NCI-H2081 treated with DMSO at 0.1 percent for 48 hours (cell line): Measurements from ENCODE around the gene PSRC1.

ENCODE experiments used
- DNase-seq: peaks from one replicate; lab custom pipeline; 2025; lab: John Stamatoyannopoulos, UW

The PSRC1 gene

DNA sequence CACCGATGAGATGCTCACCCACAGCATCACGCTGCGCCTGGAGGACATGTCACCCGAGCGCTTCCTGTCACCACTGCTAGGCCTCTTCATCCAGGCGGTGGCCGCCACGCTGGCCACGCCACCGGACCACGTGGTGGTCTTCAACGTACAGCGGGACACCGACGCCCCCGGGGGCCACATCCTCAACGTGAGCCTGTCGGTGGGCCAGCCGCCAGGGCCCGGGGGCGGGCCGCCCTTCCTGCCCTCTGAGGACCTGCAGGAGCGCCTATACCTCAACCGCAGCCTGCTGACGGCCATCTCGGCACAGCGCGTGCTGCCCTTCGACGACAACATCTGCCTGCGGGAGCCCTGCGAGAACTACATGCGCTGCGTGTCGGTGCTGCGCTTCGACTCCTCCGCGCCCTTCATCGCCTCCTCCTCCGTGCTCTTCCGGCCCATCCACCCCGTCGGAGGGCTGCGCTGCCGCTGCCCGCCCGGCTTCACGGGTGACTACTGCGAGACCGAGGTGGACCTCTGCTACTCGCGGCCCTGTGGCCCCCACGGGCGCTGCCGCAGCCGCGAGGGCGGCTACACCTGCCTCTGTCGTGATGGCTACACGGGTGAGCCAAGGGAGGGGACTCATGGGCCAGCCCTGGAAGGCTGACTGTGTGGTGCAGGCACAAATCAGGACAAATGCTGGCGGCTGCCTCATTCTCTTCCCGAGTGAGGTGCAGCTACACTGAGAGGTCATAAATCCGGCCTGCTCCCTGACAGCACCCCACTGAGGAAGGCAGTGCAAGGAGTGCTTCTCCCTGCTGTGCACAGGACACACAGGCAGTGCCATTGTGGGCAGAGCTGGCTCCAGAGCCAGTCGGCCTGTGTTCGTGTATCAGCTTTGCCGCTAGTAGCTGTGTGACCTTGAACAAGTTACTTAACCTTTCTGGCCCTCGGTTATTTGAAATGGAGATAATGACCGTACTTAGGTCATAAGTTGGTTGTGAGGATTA is 24.2 kb downstream of the PSRC1 start:
- no peak for DNase-seq

GRCh38 chr1:109257682-109258421 is 25.1 kb downstream of the PSRC1 start:
- DNase-seq: no peak

DNA sequence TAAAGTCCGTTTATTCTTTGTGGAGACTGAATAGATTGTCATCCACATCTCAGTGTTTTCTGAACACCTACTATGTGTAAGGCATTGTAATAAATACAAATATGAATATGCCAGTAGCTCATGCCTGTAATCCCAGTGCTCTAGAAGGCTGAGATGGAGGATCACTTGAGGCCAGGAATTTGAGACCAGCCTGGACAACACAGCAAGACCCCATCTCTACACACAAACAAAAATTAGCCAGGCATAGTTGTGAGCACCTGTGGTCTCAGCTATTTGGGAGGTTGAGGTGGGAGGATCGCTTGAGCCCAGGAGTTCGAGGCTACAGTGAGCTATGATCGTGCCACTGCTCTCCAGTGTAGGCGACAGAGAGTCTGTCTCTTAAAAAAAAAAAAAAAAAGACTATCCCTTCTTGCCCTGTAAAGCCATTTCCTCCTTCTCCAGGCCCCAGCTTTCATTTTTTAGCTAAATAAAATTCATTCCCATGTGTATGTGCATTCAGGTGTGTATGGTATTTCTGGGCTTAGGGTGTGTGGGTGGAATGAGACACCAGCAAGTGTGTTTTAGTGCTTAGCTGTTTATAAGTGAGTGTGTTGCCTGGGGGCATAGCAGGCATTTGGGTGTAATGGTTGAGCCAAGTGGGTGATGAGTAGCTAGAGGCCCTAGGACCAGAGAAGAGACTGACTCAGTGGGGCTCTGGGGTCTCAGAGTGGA is 25.8 kb downstream of the PSRC1 start:
- no peak for DNase-seq

DNA sequence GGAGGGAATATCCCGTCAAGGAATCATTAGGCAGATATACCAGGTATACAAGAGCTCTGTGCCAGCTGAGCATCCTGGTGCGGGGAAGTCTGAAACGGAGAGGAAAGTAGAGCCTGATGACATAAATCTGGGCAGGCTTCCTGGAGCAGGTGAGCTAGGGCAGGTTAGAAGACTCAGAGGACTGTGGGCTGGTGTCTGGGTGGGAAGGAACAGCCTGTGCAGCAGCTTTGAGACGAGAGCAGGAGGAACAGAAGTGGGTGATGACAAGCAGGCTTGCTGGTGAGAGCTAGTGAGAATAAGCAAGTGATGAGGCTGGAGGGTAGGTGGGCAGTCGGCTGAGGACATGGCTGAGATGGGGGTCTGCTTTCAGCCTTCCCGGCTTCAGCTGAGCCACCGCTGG is 26.9 kb downstream of the PSRC1 start:
- no peak for DNase-seq

DNA sequence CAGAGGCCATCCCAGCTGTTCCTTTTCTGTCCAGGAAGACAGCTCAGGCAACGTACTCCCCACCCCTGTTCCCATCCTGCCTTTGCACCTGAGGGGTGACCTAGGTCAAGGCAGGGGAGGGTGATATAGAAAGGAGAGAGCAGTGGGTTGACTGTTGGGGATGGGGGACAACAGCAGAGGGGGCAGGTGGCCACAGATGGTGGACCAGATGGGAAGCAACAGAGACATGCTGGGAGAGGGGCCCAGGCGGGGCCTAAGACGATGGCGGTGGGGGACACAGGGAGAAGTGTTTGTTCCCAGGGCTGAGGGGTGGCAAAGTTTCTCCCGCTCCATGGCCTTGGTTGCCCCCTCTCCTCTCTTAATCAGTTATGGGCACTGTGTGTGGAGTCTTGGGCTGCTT is 27.3 kb downstream of the PSRC1 start:
- DNase-seq: no peak

DNA sequence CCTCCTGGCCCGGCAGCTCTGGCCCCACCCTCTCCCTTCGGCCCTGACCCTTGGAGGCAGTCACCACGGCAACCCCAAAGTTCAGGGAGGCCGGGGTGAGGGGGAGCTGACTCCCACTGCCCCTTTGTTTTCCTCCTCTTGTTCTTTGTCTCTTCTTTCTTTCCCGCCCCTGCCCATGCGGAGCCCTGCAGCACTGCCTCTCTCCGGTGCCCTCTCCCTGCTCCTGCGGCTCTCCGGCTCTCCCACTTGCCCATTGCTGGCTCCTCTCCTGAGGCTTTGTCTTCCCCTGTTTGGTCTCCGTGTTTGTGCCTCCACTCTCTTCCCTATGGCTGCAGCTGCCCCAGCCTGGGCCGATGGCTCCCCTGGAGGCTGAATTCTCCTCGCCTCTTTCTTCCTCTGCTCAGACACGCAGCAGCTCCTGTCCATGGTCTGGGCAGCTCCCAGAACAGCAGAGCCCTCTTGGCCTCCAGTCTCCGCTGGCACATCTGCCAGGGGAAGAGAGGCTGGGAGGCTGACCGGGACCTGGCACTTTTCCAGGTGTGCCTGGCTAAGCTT is 27.8 kb downstream of the PSRC1 start:
- DNase-seq: no peak

- no peak for DNase-seq
These were observed 28.3 kb downstream of the PSRC1 start for GRCh38 chr1:109254621-109255096.

DNA sequence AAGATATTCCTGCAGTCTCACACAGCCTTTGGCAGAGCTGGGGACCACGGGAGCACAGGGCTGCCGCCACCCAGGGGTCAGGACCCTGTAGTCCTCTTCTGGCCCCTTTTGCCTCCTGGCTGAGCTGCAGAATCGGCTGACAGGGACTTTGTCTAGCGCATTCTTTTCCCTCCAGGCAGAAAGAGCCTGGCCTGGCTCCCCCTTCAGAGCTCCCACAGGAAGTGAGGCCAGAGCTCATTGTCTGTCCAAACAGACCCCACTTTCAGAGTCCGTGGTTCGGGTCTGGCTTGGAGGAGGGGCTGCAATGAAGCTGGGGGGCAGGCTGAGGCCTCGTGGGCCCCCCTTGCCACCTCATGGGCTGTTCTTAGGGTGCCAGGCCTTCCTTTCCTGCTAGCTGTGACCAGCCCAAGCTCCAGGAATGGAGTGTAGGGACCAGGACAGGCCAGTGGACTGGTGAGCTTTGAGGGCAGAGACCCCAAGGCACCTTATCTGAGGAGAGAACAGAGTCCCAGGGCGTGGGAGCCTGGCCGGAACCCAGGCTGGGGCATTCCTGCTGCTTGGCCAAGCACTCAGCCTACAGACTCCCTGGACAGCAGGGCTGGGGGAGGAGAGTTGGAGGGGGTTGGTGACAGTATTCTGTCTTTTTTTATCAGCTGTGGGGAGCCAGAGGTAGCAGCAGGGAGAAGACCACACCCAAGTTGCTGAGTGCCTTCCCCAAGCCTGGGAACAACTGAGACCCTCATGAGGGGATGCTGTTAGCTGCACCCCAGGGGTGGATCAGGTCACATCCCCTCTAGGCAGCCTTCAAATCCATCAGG is 28.9 kb downstream of the PSRC1 start:
- no peak for DNase-seq

GRCh38 chr1:109252893-109253802 is 29.8 kb downstream of the PSRC1 start:
- no peak for DNase-seq

GRCh38 chr1:109252167-109252892 is 30.6 kb downstream of the PSRC1 start:
- no peak for DNase-seq

- DNase-seq: no peak
These were observed 31.4 kb downstream of the PSRC1 start for GRCh38 chr1:109251277-109252166.

GRCh38 chr1:109250454-109251276 is 32.3 kb downstream of the PSRC1 start:
- no peak for DNase-seq

DNA sequence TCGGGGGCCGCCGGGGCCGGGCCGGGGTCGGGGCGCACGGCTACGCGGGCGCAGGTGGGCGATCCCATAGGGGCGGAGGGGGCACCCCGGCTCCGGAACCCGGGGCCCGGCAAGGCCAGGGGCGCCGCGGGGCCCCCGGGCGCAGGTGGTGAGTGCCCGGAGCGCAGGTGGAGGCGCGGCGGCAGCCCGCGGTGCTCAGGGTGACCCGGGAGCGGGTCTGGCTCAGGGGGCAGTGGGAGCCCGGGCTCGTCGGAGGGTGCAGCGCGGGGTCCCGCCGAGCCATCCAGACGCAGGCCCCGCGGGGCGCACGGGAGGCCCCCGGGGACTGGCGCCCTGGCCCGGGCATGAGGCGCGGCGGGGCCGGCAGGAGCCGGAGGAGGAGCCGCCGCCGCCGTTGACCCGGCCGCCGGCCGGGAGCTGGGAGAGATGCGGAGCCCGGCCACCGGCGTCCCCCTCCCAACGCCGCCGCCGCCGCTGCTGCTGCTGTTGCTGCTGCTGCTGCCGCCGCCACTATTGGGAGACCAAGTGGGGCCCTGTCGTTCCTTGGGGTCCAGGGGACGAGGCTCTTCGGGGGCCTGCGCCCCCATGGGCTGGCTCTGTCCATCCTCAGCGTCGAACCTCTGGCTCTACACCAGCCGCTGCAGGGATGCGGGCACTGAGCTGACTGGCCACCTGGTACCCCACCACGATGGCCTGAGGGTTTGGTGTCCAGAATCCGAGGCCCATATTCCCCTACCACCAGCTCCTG is 33.1 kb downstream of the PSRC1 start:
- no peak for DNase-seq

DNA sequence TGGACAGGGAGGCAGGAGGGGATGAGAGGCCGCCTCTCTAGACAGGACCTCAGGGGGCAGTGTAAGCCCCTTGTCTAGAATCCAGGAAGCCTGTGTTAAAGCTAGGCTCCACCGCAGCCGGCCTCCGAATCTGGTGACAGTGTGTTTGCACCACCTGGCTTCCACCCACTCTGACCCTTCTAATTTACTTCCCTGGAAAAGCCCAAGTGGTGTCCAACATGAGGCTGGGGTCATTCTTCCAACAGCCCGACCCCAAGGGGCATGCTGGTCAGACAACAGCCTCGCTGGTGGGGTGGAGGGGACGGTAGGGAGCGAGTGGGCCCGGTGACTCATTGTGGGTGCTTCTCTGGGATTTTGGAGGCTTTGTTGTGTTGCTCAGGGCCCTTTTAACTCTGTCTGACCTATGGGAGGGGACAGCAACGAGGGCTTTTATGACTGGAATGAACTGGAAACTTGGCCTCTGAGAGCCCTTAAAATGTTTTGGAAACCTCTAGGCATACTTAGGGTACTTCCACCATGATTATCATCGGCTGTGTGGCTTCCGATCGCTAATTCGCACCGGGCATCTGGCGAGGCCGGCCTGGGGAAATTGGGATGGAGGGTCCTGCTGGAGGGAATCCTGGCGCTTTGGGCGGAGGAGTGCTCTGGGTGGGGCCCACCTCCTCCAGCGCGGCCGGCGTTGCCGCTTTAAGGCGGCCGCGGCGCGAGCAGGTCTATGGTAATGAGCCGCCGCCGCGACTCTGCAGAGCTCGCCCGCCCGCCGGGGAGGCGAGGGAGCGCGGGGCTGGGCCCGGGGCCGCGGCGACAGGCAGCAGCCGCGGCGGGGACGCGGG is 33.9 kb downstream of the PSRC1 start, which contains the start of gene CELSR2:
TSS of gene CELSR2 (plus strand) at position 743 of the 833 bp plus-strand sequence. CDS start 541 bp downstream, outside the sequence.
- no peak for DNase-seq

DNA sequence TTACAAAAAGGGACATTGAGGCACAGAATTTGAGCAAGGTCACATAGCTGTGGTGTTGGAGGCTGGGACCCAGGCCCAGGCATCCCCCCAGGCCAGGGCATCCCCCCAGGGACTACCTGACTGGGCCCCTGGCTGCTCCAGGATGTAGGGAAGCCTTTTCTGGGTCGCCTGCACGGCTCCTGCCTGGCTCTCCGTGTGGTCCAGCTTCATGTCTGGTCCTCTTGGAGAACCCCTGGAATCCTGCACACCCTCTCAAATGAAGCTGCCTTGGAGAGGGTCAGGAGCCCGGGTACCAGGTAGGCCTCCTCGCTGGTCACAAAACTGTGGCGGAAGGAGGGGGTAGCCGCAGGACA is 34.5 kb downstream of the PSRC1 start:
- DNase-seq: no peak
